HG03039 (cell line): ENCODE measurements around the gene TBX10.
"Not testable (repeated sequence)": the region's sequence is repeated elsewhere in the genome, so short reads cannot be mapped to it uniquely, and the experiment has no call there.

Experiments used
- ATAC-seq: cut with Tn5 transposase; IDR thresholded peaks from one replicate; pipeline ENCODE4 v1.9.1; 2021; ENCODE audit warnings: mild to moderate bottlenecking, moderate library complexity; ENCODE audit not compliant: unreplicated experiment

The TBX10 gene

DNA sequence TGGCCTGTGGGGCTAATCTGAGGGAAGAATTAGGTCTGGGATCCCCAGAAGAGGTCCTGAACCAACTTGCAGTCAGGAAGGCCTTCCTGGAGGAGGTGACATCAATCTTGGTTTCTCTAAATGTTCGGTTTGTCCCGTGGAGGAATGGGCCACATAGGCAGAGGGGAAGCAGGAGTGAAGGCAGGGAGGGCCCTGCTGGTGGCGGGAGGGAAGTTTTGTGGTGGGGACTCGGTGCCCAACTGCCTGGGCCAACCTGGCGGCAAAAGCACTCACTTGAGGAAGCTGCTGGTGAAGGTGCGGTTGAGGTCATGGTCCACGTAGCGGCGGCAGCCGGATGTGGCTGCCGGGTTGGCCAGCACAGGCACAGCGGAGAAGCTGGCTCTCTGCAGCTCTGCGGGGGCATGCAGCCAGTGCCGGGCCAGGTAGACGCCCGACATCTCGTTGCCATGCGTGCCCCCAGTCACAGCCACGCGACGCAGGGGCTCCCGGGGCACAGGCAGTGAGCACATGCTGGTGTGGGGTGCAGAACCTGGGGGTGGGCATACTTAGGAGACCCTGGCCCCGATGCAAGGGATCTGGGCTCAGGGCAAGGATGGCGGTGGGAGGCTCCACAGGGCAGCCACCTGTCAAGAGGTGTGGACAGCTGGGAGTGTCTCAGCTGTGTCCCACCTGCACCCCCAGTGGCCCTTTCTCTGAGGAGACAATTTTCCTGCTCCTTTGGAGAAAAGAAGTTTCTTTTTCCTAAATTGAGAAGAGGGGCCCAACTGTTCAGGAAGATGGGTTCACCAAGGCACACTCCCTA is 7.2 kb upstream of the TBX10 start:
- no peak for ATAC-seq

DNA sequence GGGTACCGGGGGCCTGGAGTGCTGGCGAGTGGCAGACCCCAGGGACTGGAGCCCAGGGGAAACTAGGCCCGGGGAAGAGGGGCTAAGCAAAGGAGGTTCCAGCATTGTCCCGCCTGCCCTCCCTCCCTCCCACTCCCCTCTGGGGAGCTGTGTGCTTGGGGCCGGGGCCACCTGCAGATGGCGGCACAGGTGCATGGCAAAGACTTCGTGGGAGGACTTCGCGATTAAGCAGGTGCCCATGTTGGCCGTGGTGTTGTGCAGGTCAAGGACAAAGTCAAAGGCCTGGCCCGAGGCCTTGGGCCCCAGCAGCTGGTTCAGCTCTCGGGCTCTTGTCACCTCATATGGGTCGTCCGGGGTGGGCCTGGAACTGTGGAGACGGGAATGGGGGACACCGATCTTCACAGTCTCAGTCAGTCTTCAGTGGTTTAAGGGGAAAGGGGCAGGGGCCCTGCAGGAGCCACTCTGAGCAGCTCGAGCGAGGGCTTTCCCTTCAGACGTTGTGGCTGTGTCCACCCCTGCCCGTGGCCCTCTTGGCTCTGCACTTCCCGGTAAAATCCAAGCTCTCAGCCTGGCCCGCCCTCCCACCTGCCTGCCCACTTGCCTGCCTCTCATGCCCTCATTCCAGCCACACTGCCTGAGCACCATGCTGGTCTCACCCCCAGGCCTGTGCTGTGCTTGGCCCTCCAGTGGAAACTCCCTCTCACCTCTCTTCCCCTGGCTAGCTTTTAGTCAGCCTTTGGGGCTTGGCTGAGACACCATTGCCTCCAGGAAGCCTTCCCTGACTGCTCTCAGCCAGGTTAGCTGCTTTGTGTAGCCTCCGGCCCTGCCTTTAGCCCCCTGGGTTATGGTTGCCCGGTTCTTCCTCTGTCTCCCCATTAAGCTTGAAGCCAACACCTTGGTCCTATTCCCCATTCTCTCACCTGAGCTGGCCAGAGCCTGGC is 6.2 kb upstream of the TBX10 start:
- ATAC-seq: no peak

DNA sequence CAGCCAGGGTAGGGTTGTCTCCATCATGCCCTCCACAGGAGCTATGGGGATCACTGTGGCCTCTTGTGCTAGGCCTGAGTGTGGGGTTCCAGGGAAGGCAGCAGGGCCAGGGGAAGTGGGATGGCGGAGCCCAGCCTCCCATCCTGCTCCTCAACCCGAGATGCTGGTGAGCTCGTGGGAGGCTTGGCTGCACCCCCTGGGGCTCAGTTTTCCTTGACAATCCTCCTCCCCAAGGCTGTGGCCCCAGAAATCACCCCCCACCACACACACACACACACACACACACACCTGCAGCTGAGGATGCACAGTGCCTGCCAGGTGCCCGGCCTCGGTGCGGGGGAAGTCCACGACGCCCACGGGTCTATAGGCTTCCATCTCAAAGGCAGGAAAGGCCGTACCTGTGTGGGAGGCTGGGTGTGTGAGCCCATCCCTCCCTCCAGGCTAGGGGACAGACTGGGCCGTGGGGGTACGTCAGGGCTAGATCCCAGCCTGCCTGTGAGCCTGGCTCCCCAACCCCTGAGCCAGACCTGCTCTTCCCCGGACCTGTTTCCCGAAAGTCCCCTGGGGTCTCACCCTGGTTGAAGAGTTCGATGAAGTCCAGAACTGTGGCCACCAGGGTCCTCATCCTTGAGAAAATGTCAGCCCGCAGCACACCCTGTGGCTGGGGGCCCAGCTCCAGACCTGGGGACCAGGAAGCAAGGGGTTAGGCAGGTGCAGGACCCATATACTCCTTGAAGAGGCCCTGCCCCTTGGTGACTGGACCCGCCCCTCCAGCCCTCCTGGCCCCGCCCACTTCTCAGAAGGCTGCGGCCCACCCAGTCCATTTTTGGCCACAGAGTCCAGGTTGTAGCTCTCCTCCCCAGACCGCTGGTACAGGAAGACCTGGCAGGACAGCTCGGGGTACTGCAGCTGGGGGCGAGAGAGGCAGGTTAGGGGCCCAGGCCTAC is 5.2 kb upstream of the TBX10 start:
- ATAC-seq: no peak

DNA sequence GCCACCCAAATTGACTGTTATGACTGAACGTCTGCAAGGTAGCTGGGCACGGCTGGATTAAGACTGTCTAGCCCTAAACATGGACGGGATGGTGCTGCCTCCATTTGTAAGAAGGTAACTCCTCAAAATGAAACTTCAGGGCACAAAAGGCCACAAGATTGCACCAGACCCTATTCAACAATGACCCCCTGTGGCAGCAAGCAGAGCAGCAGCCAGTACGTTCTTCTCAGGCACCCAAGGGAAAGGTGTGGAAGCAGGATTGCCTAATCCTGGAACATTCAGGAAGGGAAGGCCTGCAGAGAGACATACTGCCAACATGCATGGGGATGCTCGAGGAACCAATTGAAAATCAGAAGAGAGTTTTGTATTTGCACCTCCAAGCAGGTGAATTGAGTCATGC is 4.5 kb upstream of the TBX10 start:
- no peak for ATAC-seq

DNA sequence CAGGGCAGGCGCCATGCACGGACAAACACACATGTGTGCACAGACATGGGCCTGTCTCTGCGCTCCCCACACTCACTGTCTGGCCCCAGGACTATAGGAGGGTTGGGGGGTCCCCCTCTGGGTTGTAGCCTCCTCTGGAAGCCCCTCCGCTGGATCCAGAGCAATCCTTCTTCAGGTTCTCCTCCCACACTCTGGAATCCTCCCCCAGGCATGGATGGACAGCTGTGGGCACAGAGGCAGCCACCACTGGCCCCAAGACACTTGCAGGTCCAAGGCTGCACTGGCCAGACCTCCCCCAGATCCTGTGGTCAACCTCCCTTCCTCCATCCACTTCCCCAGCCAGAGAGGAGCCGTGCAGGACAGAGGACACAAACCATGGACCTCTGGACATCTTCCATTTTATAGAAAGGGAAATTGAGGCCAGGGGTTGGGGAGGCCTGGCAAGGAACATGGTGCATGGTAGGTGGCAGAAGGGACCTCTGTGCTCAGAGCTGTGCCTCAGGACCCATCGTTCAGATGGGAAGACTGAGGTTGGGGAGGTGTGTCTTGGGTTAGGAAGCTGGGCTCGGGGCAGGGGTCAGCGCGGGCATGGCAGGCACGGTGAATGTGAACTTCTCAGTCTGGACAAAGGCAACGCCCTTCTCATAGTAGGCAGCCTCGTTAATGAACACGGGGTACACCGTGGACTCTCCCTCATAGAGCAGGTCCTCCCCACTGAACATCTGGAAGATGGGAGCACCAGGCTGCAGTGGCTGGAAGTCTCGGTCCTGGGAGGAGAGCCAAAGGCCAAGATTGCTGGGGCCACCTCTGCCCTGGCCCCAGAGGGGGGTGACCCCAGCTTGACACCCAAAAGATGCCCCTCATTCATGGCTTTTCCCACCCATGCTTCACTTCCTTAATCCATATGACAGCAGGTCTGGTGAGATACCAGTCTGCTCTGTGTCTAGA is 2.9 kb upstream of the TBX10 start:
- ATAC-seq: no peak

DNA sequence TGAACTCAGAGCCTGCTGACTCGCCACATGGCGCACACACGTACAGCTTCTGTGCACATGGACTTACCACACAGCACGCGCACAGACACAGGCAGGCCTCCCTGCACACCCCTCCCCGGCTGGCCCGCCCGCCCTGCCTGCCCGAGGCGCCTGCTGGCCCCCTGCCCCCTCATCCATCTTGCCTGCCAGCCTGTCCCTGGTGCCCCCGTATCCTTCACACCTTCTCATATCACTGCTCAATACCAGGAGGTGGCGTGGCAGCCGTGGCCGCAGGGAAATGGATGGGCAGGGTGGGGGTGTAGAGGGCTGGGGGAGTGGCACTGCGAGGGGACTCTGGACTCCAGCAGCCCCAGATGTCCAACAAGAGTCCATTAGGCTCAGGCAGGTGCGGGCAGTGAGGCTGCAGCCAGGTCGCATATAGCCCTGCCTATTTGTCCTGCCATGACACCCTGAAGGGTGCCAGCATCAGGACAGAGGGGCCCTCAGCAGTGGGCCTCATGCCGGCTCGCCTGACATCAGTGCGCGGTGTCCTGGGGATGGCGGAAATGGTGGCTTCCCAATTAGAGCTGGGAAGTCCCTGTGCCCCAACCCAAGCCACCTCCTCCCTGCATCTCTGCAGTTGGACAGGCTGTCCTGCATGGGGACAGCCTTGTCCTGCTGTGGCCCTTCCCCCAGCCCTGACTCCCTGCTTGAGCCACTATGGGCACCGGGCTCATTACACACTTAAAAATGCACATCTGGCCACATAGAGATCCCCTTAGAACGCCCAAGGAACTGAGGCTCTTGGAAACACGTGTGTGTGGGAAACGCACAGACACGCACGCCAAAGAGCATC is 2.0 kb upstream of the TBX10 start:
- no peak for ATAC-seq

DNA sequence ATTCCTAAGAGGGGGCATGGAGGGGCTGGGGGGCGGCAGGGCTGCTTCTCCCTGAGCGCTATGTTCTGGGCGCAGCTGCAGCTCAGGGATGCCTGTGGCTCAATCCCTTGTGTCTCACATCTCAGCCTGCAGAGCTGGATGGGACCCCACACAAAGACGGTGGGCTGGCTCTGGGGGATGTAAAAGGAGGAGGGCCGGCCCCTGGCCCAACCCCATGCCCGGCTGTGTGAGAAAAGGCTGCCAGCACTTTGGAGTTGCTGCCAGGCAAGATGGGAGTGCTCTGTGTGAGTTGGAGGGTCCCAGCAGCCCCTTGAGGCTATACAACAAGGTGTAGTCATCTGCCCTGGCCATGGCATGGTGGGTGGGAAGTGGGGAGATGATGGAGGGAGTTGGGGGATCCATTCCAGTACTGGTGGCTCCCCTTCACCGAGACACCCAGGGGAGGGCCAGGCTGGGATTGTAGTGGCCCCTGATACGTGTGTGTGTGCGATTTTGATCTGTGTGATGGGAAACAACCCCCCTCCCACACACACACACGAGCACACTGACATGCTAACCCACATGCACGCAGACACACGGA is 1.3 kb upstream of the TBX10 start:
- ATAC-seq: no peak

DNA sequence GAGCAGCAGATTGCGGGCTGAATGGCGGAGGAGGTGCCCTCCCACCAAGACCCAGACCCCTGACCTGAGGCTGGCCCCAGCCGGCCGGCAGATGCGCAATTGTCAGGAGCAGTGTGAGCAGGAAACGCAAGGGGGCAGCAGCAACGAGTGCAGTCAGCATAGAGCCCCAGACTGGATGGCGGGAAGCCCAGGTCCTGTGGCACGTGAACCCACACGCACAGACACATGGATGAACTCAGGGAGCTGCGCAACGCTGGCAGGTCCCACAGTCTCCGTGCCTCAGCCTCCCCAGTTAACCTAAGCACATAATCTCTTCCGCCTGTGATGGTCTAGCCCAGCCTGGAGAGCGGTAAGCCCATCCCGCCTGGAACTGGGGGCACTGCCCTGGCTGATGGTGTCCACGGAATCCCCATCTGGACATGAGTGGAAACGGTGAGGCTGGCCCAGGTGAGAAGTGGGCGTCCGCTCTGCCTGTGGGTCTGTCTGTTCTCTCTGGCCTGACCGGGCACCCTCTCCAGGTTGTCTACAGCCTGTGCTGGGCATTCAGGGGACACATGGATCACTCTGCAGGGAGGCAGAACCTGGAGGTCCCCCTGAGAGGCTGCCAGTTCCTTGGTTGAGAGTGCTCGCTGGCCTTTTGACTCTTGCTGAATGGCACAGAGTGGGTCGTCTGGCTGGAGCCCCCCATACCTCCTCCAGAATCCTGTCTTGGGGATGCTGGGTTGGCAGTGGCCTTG is 626 bp upstream of the TBX10 start:
- no peak for ATAC-seq

DNA sequence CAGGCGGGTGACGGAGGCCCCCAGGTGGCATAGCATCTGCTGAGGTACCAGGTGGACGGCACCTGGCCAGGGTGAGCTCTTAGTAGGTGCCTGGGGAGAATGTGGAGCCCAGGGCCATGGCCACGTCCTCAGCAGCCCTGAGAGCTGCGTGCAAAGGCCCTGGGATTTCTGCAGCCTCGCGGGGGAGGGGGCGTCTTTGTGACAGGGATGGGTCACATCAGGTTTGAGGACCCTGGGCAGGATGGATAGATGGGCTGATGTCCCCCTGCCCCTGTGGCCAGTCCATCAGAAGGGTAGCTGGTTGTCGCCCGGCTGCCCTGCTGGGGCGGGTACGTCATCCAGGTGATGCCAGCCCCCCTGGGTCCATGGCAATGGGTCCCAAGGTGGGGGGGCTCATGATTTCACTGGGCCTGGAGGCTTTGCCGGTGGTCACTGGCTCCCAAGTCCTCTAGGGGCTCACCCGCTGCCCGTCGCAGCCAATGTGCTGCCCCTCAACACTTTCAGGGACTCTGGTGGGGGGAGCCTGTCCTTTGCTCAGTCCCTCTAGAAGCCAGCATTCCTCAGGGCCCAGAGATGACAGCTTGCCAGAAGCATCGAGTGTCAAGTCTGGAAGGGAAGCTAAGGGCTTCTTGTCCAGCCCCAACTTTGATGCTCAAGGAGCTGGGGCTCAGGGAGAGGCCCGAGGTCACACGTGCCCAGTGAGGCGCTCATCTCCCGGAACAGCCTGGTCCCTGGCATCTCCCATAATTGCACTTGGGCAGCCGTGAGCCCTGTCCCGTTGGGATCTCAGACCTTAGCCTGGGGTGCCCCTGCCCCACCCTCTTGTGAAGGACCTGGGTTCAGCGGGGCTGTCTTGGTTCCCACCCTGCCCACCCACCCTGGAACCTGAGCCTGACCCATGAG is 777 bp downstream of the TBX10 start:
- ATAC-seq: no peak

DNA sequence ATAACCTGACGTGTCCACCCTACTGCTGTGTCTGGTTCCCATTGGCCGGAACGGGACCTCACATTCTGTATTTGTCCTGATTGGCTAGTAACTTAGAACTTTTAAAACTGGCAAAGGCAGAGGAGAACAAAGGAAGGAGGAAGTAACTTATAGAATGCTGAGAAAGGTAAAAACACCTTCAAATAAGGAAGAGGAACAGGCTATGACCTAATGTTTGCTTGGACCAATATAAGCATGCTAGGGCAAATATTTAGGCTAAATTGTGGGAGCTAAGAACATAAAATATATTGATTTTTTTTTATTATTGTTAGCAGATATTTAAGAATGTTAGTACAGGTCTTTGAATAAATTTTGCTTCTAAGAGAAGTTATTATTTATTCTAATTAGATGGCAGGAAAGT is 2.1 kb downstream of the TBX10 start:
- ATAC-seq: not testable (repeated sequence)

DNA sequence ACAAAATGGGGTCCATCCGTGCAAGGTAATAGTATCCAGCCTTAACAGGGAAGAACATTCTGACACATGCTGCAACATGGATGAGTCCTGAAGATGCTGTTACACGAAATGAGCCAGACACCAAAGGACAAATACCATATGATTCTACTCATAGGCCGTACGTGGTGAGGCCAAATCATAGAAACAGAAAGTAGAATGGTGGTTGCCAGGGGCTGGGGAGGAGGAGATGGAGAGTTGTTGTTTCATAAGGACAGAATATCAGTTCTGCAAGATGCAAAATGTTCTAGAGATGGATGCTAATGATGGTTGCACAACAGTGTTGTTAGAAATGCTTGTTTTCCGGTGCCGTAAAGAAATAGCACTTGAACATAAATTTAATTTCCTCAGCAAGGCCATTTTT is 2.6 kb downstream of the TBX10 start:
- no peak for ATAC-seq

DNA sequence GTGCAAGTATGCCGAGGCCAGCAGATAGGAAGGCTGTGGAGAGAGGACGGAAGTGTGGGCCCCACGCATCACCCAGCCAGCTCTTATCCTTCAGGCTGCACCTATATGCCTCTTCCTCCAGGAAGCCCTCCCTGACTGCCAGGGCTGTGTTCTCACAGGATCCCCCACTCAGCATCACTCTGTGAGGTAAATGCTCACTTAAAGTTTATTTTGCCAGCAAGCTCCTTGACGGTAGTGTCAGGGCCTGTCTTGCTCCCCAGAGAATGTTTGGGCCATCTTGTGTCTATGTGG is 4.4 kb downstream of the TBX10 start:
- ATAC-seq: no peak

DNA sequence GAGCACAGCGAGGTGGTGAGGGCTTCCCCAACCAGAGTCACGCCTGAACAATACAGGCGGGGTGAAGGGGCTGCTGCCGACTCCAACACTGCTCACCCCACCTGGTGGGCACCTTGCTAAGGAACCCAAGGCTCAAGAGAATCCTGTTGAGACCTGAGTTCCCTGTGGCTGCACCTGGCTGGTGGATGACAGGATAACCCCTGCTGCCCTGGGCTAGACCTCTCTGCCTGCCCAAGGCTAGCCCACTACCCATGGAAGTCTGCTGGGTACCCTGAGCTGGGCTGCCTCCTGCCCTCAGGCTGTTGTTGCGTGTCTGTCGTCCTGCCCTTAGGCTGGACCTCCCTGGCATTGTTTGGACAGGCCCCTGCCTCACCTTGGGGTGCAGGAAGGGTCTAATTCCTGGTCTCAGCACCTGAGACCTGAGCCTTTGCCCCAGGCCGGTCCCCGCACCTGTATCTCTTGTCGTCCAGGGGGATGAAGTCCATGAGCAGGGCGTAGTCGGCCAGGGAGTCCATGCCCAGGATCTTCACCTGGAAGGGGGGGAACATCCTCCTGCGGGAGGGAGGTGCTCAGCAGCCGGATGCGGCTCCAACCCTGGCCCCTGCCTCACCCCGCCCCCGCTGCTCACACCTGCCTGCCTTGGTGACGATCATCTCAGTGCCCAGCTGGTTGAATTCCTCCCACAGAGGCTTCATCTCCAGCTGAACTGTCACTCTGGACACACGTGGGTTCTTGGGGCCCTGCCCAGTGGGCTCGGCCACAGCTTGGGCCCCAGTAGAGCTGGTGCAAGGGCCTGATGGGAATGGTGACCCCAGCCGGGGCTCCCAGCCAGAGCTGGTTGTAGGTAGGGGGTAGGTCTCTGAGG is 5.0 kb downstream of the TBX10 start:
- no peak for ATAC-seq

DNA sequence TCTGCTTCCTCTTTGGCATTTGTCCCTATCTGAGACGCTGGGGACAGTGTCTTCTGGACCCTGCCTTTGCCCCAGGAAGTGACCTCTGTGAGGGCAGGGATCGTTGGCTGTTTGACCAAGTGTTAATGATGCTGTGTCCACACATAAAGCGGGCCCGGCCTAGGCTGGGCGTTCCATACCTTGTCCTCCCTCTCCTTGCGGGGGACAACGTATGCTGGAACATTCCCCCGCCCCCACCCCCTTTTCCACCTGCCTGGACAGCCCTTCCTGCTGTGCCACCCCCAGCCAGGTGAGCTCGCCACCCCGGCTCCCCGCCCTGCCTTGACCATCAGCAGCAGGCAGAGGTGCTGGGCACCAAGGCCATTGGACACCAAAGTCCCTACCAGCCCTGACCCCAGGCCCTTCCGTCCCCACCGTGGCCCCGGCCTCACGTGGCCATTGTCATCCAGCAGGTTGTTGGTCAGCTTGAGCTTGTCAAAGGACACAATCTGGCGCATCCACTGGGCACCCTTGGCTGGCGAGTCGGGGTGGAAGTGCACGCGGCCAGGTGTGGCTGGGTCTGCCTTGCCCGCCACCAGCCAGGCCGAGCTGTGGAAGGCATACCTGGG is 5.7 kb downstream of the TBX10 start:
- ATAC-seq: no peak

DNA sequence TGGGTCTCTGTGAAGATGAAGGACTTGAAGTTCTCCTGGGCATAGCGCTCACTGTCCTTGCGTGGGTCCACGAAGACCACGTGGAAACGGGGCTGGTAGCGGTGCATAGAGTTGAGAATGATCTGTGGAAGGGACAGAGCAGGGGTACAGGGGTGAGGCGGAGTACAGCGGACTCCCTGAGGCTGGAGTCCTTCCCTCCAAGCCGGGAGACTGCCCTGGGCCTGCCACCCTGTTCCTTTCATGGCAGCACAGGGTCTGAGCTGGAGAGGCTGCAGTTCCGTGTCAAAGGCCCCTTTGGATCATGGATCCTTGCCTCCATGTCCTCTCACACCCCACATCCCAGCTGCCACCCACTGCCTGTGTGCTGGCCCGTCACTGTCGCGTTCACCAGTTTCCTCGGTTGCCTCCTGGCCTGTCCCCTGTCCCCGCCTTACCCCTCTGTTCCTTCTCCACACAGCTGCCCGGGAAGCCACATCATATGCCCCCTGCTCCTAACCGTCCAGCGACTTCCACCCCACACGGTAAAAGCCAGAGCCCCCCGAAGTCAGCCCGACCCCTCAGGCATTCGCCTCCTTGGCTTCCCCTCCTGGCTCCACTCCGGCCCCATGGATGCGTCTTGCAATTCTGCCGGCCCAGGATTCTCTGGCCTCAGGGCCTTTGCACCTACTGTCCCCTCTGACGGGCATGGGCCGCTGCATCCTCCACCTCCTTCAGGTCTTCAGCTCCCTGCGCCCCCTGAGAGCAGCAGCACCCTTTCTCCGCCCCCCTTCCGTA is 6.4 kb downstream of the TBX10 start:
- ATAC-seq: no peak
